8988T (cell line): ENCODE data around the gene CTSS.

Experiments
- DNase-seq: peaks from one replicate; pipeline ENCODE4 v3.0.0; 2011

CTSS gene

GRCh38 chr1:150696590-150696989 lies 69.0 kb downstream of the CTSS start:
- DNase-seq, result no peak

GRCh38 chr1:150696162-150696561 lies 69.4 kb downstream of the CTSS start:
- no peak for DNase-seq

- DNase-seq, result no peak
Observed at GRCh38 chr1:150695561-150695960, 70.0 kb downstream of the CTSS start.

- no peak for DNase-seq
Observed at GRCh38 chr1:150692720-150693119, 72.9 kb downstream of the CTSS start.

GRCh38 chr1:150688763-150689162 lies 76.8 kb downstream of the CTSS start:
- no peak for DNase-seq

- no peak for DNase-seq
Observed at GRCh38 chr1:150686275-150686674, 79.3 kb downstream of the CTSS start.

- no peak for DNase-seq
Observed at GRCh38 chr1:150683914-150684313, 81.7 kb downstream of the CTSS start.
